Spleen (tissue), 7 donors: Measurements from ENCODE around the gene G3BP2.

Experiments
- POLR2A ChIP-seq, 3 donors: fragments of 450-650 bp; IDR thresholded peaks; one replicate each; pipeline ENCODE4 v1.5.1; 2017; ENCODE audit warnings: antibody characterized with exemption in 3 of 3, mild to moderate bottlenecking in 1 of 3
- TF ChIP-seq, protein P1 (sequence below), 11 experiments: fragments of 200-600 bp in 7 of 11; fragments of 450-650 bp in 4 of 11; sonication (generic) in 4 of 11; IDR thresholded peaks in 8 of 11; conservative IDR thresholded peaks in 3 of 11; 1 replicate in 7 of 11; 2 replicates in 4 of 11; pipeline versions ENCODE4 v1.4.0 to v1.8.0; 2016 to 2021; ENCODE audit warnings: antibody characterized with exemption in 11 of 11, inconsistent platforms in 4 of 11, mild to moderate bottlenecking in 1 of 11
- donor health status: DM: no; HTN: no; CAD: no; lungs with moderate emphysema.
- donor health status: DM: no; HTN: no; CAD: no.
- donor health status: DM: no; HTN: no; CAD: no.

DNA sequence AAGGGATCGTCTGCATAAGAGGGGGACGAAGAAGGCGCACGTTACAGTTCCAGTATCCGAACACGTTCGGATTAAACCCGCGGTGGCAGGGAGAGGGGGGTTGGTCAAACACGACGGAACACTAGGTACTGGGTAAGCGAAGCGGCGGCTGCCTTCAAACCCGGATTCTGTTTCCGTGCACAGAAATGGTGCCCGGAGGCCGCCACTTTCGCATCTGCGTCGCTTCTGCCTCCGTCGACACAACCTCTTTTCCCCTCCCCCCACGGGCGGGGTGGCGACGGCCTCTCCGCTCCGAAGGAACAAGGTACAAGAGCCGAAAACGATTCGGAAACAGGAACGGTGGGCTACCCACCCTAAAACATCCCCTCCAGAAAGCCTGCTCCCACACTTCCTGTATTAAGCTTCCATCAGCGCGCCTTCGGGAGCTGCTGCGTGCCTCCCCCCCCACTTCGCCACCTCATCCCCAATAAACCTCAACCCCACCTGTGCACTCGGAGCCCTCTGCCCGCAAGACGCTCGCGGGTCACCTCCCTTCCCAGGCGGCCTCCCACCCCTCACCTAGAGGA lies 667 bp downstream of the G3BP2 start:
- TF ChIP-seq, protein P1, sequence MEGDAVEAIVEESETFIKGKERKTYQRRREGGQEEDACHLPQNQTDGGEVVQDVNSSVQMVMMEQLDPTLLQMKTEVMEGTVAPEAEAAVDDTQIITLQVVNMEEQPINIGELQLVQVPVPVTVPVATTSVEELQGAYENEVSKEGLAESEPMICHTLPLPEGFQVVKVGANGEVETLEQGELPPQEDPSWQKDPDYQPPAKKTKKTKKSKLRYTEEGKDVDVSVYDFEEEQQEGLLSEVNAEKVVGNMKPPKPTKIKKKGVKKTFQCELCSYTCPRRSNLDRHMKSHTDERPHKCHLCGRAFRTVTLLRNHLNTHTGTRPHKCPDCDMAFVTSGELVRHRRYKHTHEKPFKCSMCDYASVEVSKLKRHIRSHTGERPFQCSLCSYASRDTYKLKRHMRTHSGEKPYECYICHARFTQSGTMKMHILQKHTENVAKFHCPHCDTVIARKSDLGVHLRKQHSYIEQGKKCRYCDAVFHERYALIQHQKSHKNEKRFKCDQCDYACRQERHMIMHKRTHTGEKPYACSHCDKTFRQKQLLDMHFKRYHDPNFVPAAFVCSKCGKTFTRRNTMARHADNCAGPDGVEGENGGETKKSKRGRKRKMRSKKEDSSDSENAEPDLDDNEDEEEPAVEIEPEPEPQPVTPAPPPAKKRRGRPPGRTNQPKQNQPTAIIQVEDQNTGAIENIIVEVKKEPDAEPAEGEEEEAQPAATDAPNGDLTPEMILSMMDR (IDR thresholded peaks at IDR 0.05 in 8 of 11, conservative IDR thresholded peaks at IDR 0.05 in 3 of 11), result no peak
- TF ChIP-seq POLR2A (IDR thresholded peaks at IDR 0.05), result no peak
